B cell (primary cell): ENCODE results near the gene PRR3.

Experiments
- EZH2 ChIP-seq: IDR thresholded peaks from 2 replicates; pipeline ENCODE4 v1.6.1; 2012; ENCODE audit warnings: borderline replicate concordance, low read depth, mild to moderate bottlenecking, moderate library complexity, low read length; ENCODE audit not compliant: insufficient read depth, poor library complexity, severe bottlenecking
- TF ChIP-seq, protein P1 (sequence below): fragments of 200-600 bp; IDR thresholded peaks from one replicate; pipeline ENCODE4 v1.8.0; 2022; ENCODE audit warnings: antibody characterized with exemption, mild to moderate bottlenecking

DNA sequence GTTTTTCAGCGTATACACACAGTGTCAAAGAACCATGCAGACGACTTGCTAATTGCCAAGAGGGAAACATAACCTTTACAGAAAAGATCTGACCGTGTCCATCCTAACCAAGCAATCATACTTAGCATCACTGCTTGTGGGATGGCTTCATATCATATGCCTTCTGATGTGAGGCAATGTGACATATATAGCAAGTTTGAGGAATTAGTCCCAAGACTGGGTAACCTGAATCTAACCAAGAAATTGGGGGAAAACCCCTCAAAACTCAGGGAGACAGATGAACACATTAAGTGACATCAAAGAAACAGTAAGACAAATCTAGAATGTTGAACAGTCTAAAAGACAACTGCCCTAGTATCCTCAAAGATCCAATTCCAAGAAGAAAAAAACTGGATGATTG, 19.2 kb upstream of the PRR3 start:
- TF ChIP-seq, protein P1, sequence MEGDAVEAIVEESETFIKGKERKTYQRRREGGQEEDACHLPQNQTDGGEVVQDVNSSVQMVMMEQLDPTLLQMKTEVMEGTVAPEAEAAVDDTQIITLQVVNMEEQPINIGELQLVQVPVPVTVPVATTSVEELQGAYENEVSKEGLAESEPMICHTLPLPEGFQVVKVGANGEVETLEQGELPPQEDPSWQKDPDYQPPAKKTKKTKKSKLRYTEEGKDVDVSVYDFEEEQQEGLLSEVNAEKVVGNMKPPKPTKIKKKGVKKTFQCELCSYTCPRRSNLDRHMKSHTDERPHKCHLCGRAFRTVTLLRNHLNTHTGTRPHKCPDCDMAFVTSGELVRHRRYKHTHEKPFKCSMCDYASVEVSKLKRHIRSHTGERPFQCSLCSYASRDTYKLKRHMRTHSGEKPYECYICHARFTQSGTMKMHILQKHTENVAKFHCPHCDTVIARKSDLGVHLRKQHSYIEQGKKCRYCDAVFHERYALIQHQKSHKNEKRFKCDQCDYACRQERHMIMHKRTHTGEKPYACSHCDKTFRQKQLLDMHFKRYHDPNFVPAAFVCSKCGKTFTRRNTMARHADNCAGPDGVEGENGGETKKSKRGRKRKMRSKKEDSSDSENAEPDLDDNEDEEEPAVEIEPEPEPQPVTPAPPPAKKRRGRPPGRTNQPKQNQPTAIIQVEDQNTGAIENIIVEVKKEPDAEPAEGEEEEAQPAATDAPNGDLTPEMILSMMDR = no peak
- no peak for TF ChIP-seq EZH2
